GM08714 (cell line): ENCODE results near the gene GGN.

Experiments
- H3K4me3 ChIP-seq: fragments of 200-500 bp; sonication (Bioruptor generic); 2 replicates; pipeline ENCODE4 v1.5.1; 2014; ENCODE audit warnings: mild to moderate bottlenecking, low read length, inconsistent platforms
- ZNF274 ChIP-seq: IDR thresholded peaks from 2 replicates; pipeline ENCODE4 v1.6.1; 2012; ENCODE audit warnings: mild to moderate bottlenecking, low read depth, low read length

GGN gene

GRCh38 chr19:38386300-38386970, 1.4 kb downstream of the GGN start:
- H3K4me3 ChIP-seq = no peak overlapping the region
- no peak for TF ChIP-seq ZNF274

- no peak for TF ChIP-seq ZNF274
Measured at GRCh38 chr19:38385804-38386257, 2.0 kb downstream of the GGN start.

GRCh38 chr19:38385057-38385803, 2.6 kb downstream of the GGN start:
- no peak for TF ChIP-seq ZNF274
- no peak overlapping the region for H3K4me3 ChIP-seq

More at GRCh38 chr19:38385804-38386257, 2.0 kb downstream of the GGN start:
- H3K4me3 ChIP-seq = no peak overlapping the region

- no peak for TF ChIP-seq ZNF274
- no peak overlapping the region for H3K4me3 ChIP-seq
Measured at GRCh38 chr19:38384209-38385027, 3.4 kb downstream of the GGN start.

- H3K4me3 ChIP-seq = no peak overlapping the region
- TF ChIP-seq ZNF274 = no peak
Measured at GRCh38 chr19:38383743-38384142, 4.1 kb downstream of the GGN start.

GRCh38 chr19:38383184-38383583, 4.7 kb downstream of the GGN start:
- no peak for TF ChIP-seq ZNF274
- no peak overlapping the region for H3K4me3 ChIP-seq

- no peak for TF ChIP-seq ZNF274
- no peak overlapping the region for H3K4me3 ChIP-seq
Measured at GRCh38 chr19:38381138-38381537, 6.7 kb downstream of the GGN start.

GRCh38 chr19:38378866-38379265, 9.0 kb downstream of the GGN start:
- no peak overlapping the region for H3K4me3 ChIP-seq
- TF ChIP-seq ZNF274 = no peak

- no peak for TF ChIP-seq ZNF274
- no peak overlapping the region for H3K4me3 ChIP-seq
Measured at GRCh38 chr19:38377052-38377451, 10.8 kb downstream of the GGN start.

GRCh38 chr19:38376576-38376975, 11.3 kb downstream of the GGN start:
- H3K4me3 ChIP-seq = no peak overlapping the region
- no peak for TF ChIP-seq ZNF274

- TF ChIP-seq ZNF274 = no peak
- H3K4me3 ChIP-seq = peak overlapping the region; percentile 96
Measured at GRCh38 chr19:38375748-38376147, 12.1 kb downstream of the GGN start.

GRCh38 chr19:38375098-38375493, 12.7 kb downstream of the GGN start:
- TF ChIP-seq ZNF274 = no peak
- H3K4me3 ChIP-seq = peak overlapping the region; percentile 96

- peak within 1 kb of the TSS; percentile 96 for H3K4me3 ChIP-seq
- no peak for TF ChIP-seq ZNF274
Measured at GRCh38 chr19:38374332-38375097, 13.3 kb downstream of the GGN start, which contains the start of gene PSMD8. Gene PSMD8, plus strand, starts transcription at chr19:38374571. Its CDS starts 31 bp downstream, at chr19:38374602.

GRCh38 chr19:38373907-38374331, 13.9 kb downstream of the GGN start:
- no peak for TF ChIP-seq ZNF274
- peak overlapping the region; percentile 41 for H3K4me3 ChIP-seq
